Chondrocyte (in vitro differentiated cells): Measurements from ENCODE around the gene FAP. TPM values are rescaled to one million over a fixed set of nuclear protein-coding genes. Genes with fewer than 3 reads are reported as not detected.

Experiments
- DNase-seq: peaks from one replicate; pipeline ENCODE4 v3.0.0; 2021; ENCODE audit warnings: mixed read lengths, low spot score
- H3K27ac Mint-ChIP-seq: one replicate; pipeline ENCODE4 v1.8.0; 2021; ENCODE audit warnings: mild to moderate bottlenecking, moderate library complexity, mixed read lengths; ENCODE audit not compliant: unreplicated experiment
- H3K27me3 Mint-ChIP-seq: 2 replicates; pipeline ENCODE4 v1.8.0; 2021; ENCODE audit warnings: low read depth, mixed read lengths
- H3K36me3 Mint-ChIP-seq: 2 replicates; pipeline ENCODE4 v1.8.0; 2021; ENCODE audit warnings: low read depth, mixed read lengths
- H3K4me1 Mint-ChIP-seq: 2 replicates; pipeline ENCODE4 v1.8.0; 2021; ENCODE audit warnings: low read depth, mild to moderate bottlenecking, mixed read lengths
- H3K4me3 Mint-ChIP-seq: one replicate; pipeline ENCODE4 v1.8.0; 2021; ENCODE audit warnings: mild to moderate bottlenecking, moderate library complexity, mixed read lengths; ENCODE audit not compliant: unreplicated experiment
- H3K9me3 Mint-ChIP-seq: 2 replicates; pipeline ENCODE4 v1.8.0; 2021; ENCODE audit warnings: low read depth, mixed read lengths
- total RNA-seq: library from RNA; stranded (reverse); gene quantifications from 3 replicates; pipeline ENCODE4 v1.2.1, GENCODE V29; 2021
- TF ChIP-seq, protein P1 (sequence below): fragments of 200-600 bp; sonication (generic); IDR thresholded peaks from 2 replicates; pipeline ENCODE4 v1.5.0; 2021; ENCODE audit warnings: antibody characterized with exemption, mild to moderate bottlenecking, moderate library complexity

The FAP gene
- total RNA-seq, 1 donor from 2014 or later, result 163 TPM

DNA sequence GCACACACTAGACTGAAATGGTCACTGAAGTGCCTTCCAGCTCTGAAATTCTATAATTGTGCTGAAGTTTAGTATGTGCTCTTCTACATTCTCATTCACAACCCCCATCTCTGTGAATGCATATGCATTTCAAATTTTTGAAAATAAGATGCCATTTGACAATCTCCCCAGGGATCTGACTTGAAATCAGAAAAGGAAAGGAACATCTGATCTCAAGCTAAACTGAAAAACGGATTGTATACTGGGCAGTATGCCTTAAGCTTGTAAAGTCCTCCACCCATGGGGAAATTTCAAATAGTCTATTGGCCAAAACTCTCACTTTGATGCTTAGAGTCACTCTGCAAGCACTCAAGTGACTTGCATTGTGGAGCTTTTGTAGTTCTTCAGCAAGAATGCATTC is 22.9 kb downstream of the FAP start:
- TF ChIP-seq, protein P1, sequence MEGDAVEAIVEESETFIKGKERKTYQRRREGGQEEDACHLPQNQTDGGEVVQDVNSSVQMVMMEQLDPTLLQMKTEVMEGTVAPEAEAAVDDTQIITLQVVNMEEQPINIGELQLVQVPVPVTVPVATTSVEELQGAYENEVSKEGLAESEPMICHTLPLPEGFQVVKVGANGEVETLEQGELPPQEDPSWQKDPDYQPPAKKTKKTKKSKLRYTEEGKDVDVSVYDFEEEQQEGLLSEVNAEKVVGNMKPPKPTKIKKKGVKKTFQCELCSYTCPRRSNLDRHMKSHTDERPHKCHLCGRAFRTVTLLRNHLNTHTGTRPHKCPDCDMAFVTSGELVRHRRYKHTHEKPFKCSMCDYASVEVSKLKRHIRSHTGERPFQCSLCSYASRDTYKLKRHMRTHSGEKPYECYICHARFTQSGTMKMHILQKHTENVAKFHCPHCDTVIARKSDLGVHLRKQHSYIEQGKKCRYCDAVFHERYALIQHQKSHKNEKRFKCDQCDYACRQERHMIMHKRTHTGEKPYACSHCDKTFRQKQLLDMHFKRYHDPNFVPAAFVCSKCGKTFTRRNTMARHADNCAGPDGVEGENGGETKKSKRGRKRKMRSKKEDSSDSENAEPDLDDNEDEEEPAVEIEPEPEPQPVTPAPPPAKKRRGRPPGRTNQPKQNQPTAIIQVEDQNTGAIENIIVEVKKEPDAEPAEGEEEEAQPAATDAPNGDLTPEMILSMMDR, result no peak
- no peaks in the 10 kb centered on the region for H3K27me3 Mint-ChIP-seq
- peaks cover 29% of the 10 kb centered on the region for H3K4me1 Mint-ChIP-seq
- H3K27ac Mint-ChIP-seq, result no peak overlapping the region
- H3K36me3 Mint-ChIP-seq, result peaks cover 52% of the 10 kb centered on the region
- no peaks in the 10 kb centered on the region for H3K9me3 Mint-ChIP-seq
- DNase-seq, result no peak
- H3K4me3 Mint-ChIP-seq, result no peak overlapping the region

DNA sequence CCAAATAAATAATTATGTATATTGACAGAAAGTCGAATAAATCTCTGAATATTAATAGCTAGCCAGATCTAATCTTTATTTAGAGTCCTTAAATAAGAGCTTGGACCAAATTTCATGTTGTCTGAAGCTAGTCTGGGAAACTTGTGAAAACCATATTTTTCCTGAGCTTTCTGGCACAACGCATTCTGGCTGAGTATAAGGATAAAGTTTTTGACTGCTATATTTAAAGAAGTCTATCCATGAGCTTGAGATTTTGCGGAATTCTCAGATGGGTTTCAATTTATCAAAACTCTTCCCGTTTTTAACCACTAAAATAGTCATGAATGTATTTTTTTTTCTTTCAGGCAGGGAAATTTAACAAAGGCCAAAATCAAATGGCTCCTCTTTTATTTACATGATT is 23.8 kb downstream of the FAP start:
- H3K4me1 Mint-ChIP-seq, result peaks cover 29% of the 10 kb centered on the region
- TF ChIP-seq, protein P1, result no peak
- H3K9me3 Mint-ChIP-seq, result no peaks in the 10 kb centered on the region
- no peak overlapping the region for H3K4me3 Mint-ChIP-seq
- no peak for DNase-seq
- H3K36me3 Mint-ChIP-seq, result peaks cover 52% of the 10 kb centered on the region
- no peaks in the 10 kb centered on the region for H3K27me3 Mint-ChIP-seq
- H3K27ac Mint-ChIP-seq, result no peak overlapping the region

DNA sequence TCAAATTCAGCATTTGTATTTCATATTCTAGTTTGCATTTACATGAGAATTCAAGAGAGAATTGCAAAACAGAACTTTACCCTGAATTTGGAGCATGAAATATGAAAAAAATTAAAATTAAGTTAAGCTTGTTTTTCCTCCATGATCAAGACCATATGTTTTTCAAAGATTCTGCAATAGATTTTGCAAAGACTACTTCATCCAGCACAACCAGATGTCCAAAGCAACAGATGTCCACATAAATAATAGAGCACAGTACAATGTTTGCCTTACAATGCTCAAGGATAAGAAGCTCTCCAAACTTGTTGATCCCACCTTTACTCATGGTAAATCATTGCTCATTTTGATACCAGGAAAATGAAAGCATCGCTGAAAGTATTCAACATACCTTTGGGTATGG is 25.6 kb downstream of the FAP start:
- Mint-ChIP-seq H3K27ac (no peak overlapping the region), H3K9me3 (no peaks in the 10 kb centered on the region), H3K4me3 (no peak overlapping the region), H3K27me3 (no peaks in the 10 kb centered on the region), H3K36me3 (peaks cover 50% of the 10 kb centered on the region), H3K4me1 (peaks cover 24% of the 10 kb centered on the region)
- DNase-seq, result no peak
- TF ChIP-seq, protein P1, result no peak

DNA sequence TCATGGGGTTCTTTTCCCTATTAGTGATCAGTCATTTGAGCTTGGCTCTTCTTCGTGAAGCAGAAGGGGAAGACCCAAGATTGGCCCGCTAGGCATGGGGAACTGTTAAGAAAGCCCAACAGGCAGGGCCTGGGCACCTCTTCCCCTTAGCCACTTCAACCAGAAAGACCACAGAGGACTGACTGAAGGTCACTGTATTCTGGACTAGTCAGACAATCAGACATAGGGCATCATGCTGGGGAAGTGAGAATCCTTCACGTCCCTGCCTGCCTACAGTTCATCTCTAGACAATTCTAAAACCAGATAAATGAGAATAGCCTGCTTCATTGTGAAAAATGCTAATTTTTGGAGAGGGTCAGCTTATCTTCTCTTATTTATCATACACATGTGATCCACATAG is 28.1 kb downstream of the FAP start:
- H3K4me1 Mint-ChIP-seq, result peaks cover 20% of the 10 kb centered on the region
- TF ChIP-seq, protein P1, result no peak
- no peak overlapping the region for H3K4me3 Mint-ChIP-seq
- no peaks in the 10 kb centered on the region for H3K9me3 Mint-ChIP-seq
- H3K27ac Mint-ChIP-seq, result no peak overlapping the region
- peaks cover 51% of the 10 kb centered on the region for H3K36me3 Mint-ChIP-seq
- DNase-seq, result no peak
- H3K27me3 Mint-ChIP-seq, result no peaks in the 10 kb centered on the region

DNA sequence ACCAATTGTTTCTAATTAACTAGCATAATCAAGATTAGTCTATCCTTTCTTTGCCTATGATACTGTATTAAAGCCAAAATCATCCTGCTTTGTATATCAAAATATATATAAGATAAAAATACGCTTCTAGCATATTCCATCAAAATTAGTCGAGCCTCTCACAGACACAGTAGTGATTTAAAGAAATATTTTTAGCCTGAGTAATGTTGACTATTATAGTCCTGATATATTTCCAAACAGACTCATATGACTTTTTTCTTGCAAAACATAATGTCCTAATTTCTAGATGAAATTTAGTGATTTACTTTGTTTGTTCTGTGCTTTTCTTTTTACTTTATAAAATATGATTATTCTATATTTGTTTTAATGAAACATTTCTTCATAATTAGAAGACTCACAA is 30.9 kb downstream of the FAP start:
- peaks cover 43% of the 10 kb centered on the region for H3K36me3 Mint-ChIP-seq
- TF ChIP-seq, protein P1, result no peak
- DNase-seq, result no peak
- no peak overlapping the region for H3K27ac Mint-ChIP-seq
- no peaks in the 10 kb centered on the region for H3K27me3 Mint-ChIP-seq
- H3K4me1 Mint-ChIP-seq, result peaks cover 14% of the 10 kb centered on the region
- H3K4me3 Mint-ChIP-seq, result no peak overlapping the region
- H3K9me3 Mint-ChIP-seq, result no peaks in the 10 kb centered on the region
